HCT116 (cell line): Measurements from ENCODE around the gene IGFL3.

Experiments used
- EZH2 ChIP-seq: fragments of 200-600 bp; sonication (generic); IDR thresholded peaks from 2 replicates; pipeline ENCODE4 v1.6.1; 2017; ENCODE audit warnings: antibody characterized with exemption, mixed run types
- MAX ChIP-seq: IDR thresholded peaks from 2 replicates; pipeline ENCODE4 v1.6.1; 2012
- POLR2A ChIP-seq: IDR thresholded peaks from 2 replicates; pipeline ENCODE4 v1.7.0; 2011; ENCODE audit warnings: borderline replicate concordance; ENCODE audit not compliant: insufficient read depth, insufficient read length; ENCODE audit errors: extremely low read depth
- POLR2AphosphoS5 ChIP-seq: IDR thresholded peaks from 2 replicates; pipeline ENCODE4 v1.6.1; 2011; ENCODE audit warnings: mild to moderate bottlenecking, low read depth, low read length, moderate library complexity
- REST ChIP-seq: IDR thresholded peaks from 2 replicates; pipeline ENCODE4 v1.6.1; 2012; ENCODE audit warnings: low read depth
- SIN3A ChIP-seq: IDR thresholded peaks from 2 replicates; pipeline ENCODE4 v1.6.1; 2012; ENCODE audit warnings: low read depth
- YY1 ChIP-seq: IDR thresholded peaks from 2 replicates; pipeline ENCODE4 v1.6.1; 2011; ENCODE audit warnings: low read length, low read depth, moderate library complexity, mild to moderate bottlenecking; ENCODE audit not compliant: insufficient replicate concordance; ENCODE audit errors: extremely low read depth
- ZFX ChIP-seq: fragments of 450-650 bp; IDR thresholded peaks from 2 replicates; pipeline ENCODE4 v1.6.1; 2017
- ZNF274 ChIP-seq: fragments of 200-500 bp; sonication (Bioruptor generic); IDR thresholded peaks from 2 replicates; pipeline ENCODE4 v1.6.1; 2014; ENCODE audit warnings: mild to moderate bottlenecking, low read depth, low read length, inconsistent platforms
- TF ChIP-seq, protein P1 (sequence below), 3 experiments: fragments of 200-600 bp in 1 of 3; sonication (generic) in 1 of 3; IDR thresholded peaks in 2 of 3; conservative IDR thresholded peaks in 1 of 3; 2 replicates each; pipeline ENCODE4 v1.5.1; 2012 to 2017; ENCODE audit warnings: low read depth in 2 of 3, low read length in 2 of 3, antibody characterized with exemption in 1 of 3, borderline replicate concordance in 1 of 3, control low read depth in 1 of 3, mild to moderate bottlenecking in 1 of 3, mixed read lengths in 1 of 3, mixed run types in 1 of 3, moderate library complexity in 1 of 3; ENCODE audit not compliant: insufficient read depth in 1 of 3

GRCh38 chr19:46085888-46086287, 38.6 kb downstream of the IGFL3 start:
- TF ChIP-seq, protein P1, sequence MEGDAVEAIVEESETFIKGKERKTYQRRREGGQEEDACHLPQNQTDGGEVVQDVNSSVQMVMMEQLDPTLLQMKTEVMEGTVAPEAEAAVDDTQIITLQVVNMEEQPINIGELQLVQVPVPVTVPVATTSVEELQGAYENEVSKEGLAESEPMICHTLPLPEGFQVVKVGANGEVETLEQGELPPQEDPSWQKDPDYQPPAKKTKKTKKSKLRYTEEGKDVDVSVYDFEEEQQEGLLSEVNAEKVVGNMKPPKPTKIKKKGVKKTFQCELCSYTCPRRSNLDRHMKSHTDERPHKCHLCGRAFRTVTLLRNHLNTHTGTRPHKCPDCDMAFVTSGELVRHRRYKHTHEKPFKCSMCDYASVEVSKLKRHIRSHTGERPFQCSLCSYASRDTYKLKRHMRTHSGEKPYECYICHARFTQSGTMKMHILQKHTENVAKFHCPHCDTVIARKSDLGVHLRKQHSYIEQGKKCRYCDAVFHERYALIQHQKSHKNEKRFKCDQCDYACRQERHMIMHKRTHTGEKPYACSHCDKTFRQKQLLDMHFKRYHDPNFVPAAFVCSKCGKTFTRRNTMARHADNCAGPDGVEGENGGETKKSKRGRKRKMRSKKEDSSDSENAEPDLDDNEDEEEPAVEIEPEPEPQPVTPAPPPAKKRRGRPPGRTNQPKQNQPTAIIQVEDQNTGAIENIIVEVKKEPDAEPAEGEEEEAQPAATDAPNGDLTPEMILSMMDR (IDR thresholded peaks at IDR 0.05 in 2 of 3, conservative IDR thresholded peaks at IDR 0.05 in 1 of 3; ENCODE audit: borderline replicate concordance in 1 of 3, insufficient read depth in 1 of 3, low read depth in 2 of 3, low read length in 2 of 3): no peak
- no peak for TF ChIP-seq POLR2A
- no peak for TF ChIP-seq MAX
- TF ChIP-seq REST: no peak
- no peak for TF ChIP-seq ZFX
- no peak for TF ChIP-seq YY1
- no peak for TF ChIP-seq SIN3A
- TF ChIP-seq ZNF274: no peak
- TF ChIP-seq POLR2AphosphoS5: no peak
- TF ChIP-seq EZH2: no peak
